Measurements from ENCODE around the gene MKRN3. TPM values are rescaled to one million over a fixed set of nuclear protein-coding genes. Genes with fewer than 3 reads are reported as not detected.

The MKRN3 gene
- total and polyA plus RNA-seq, 2 of the 4 experiments (the other 2 are of a cell fraction), result under 0.01 to 0.17 TPM

DNA sequence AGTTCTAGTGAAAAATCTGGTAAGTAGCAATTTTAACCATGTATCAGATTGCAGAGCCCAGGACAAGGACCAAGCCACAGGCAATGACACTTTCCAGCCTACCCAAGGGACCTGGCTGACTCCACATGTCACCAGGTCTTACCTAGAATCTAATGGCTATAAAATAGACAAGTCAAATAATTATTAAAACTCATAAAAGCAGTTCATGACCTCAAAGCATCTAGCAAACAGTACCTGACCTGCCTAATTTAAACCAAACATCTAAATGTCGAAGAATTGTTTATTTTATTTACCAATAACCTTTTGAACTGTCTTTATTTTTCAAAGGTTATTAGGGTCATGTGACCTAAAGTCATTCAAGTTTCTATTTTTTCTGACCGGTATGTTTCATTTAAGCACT, 35.6 kb upstream of the MKRN3 start:
- Histone ChIP-seq H2BK120ac (ENCODE audit: low read depth, low read length) (no peak overlapping the region), H4K8ac (ENCODE audit: low read depth in 2 of 2, low read length in 2 of 2) (no peak overlapping the region), H3K36me3 (ENCODE audit: control insufficient read depth, insufficient read depth, low read length) (no peaks in the 10 kb centered on the region), H3K9me1 (ENCODE audit: insufficient read depth, low read length) (no peaks in the 10 kb centered on the region), H3K9ac (ENCODE audit: low read depth, low read length) (no peak overlapping the region), H3K9me3 (ENCODE audit: control insufficient read depth, insufficient read depth, low read length) (peaks cover 5% of the 10 kb centered on the region; the same call in 1 of the 2 replicates), H4K91ac (ENCODE audit: insufficient read depth, low read depth, low read length) (no peak overlapping the region), H3K4me3 (ENCODE audit: insufficient read depth, low read depth, low read length) (no peak overlapping the region), H3K4me1 (ENCODE audit: control insufficient read depth, insufficient read depth, low read length) (no peaks in the 10 kb centered on the region), H2AK9ac (replicated peaks; ENCODE audit: low read depth, low read length, poor library complexity) (no peak overlapping the region), H3K4me2 (ENCODE audit: low read depth, low read length) (no peak overlapping the region), H3K27me3 (ENCODE audit: control insufficient read depth, insufficient read depth, low read length) (no peaks in the 10 kb centered on the region), H2BK20ac (ENCODE audit: low read depth, low read length) (no peak overlapping the region), H3K56ac (ENCODE audit: extremely low read depth, insufficient read depth, low read length) (no peak overlapping the region), H2BK15ac (ENCODE audit: low read depth, low read length) (no peak overlapping the region), H2AK5ac (ENCODE audit: low read depth, low read length) (no peak overlapping the region), H3K79me1 (ENCODE audit: low read depth in 1 of 2, low read length in 2 of 2) (no peaks in the 10 kb centered on the region), H3K14ac (replicated peaks; ENCODE audit: low read depth, low read length) (no peak overlapping the region), H2AFZ (replicated peaks; ENCODE audit: low read length, poor library complexity) (no peak overlapping the region), H3K23ac (ENCODE audit: low read depth, low read length) (no peak overlapping the region), H4K20me1 (ENCODE audit: insufficient read depth, low read length) (no peaks in the 10 kb centered on the region), H3K4ac (ENCODE audit: low read depth, low read length) (no peak overlapping the region), H4K5ac (ENCODE audit: low read depth, low read length) (no peak overlapping the region), H3K27ac (ENCODE audit: insufficient read depth, low read length) (no peak overlapping the region), H3K18ac (ENCODE audit: low read depth, low read length) (no peak overlapping the region), H2BK5ac (ENCODE audit: low read depth, low read length, poor library complexity, severe bottlenecking) (no peak overlapping the region)
- no TSS peak for BruUV-seq (replicated peaks)
- ChIA-PET CTCF (no interaction called here), POLR2A (ENCODE audit: unreplicated experiment) (no interaction called here)
- DNase-seq (no peak), ATAC-seq (ENCODE audit: low read depth) (no peak)
- TF ChIP-seq CEBPB (IDR thresholded peaks at IDR 0.05; ENCODE audit: low read depth, low read length) (no peak), MXI1 (IDR thresholded peaks at IDR 0.05; ENCODE audit: borderline replicate concordance, low read depth, low read length) (no peak), MAZ (IDR thresholded peaks at IDR 0.05; ENCODE audit: borderline replicate concordance, low read depth, low read length) (no peak), MAFK (IDR thresholded peaks at IDR 0.05; ENCODE audit: low read depth, low read length) (no peak), RAD21 (IDR thresholded peaks at IDR 0.05; ENCODE audit: low read length) (no peak)
- TF ChIP-seq, protein P1, sequence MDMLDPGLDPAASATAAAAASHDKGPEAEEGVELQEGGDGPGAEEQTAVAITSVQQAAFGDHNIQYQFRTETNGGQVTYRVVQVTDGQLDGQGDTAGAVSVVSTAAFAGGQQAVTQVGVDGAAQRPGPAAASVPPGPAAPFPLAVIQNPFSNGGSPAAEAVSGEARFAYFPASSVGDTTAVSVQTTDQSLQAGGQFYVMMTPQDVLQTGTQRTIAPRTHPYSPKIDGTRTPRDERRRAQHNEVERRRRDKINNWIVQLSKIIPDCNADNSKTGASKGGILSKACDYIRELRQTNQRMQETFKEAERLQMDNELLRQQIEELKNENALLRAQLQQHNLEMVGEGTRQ (IDR thresholded peaks at IDR 0.05; ENCODE audit: low read depth, low read length), result no peak
- TF ChIP-seq, protein P2, sequence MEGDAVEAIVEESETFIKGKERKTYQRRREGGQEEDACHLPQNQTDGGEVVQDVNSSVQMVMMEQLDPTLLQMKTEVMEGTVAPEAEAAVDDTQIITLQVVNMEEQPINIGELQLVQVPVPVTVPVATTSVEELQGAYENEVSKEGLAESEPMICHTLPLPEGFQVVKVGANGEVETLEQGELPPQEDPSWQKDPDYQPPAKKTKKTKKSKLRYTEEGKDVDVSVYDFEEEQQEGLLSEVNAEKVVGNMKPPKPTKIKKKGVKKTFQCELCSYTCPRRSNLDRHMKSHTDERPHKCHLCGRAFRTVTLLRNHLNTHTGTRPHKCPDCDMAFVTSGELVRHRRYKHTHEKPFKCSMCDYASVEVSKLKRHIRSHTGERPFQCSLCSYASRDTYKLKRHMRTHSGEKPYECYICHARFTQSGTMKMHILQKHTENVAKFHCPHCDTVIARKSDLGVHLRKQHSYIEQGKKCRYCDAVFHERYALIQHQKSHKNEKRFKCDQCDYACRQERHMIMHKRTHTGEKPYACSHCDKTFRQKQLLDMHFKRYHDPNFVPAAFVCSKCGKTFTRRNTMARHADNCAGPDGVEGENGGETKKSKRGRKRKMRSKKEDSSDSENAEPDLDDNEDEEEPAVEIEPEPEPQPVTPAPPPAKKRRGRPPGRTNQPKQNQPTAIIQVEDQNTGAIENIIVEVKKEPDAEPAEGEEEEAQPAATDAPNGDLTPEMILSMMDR (conservative IDR thresholded peaks at IDR 0.05; ENCODE audit: low read depth, low read length), result no peak
- intact Hi-C loops (cut with micrococcal nuclease) (loop anchor here (10.0 kb wide), 1 partner anchor 1615 kb away; no protein-coding TSS in a partner anchor), in situ Hi-C loops (cut with MboI; ENCODE audit: low sequenced_read_pairs) (no loop called here), dilution Hi-C loops (cut with HindIII; ENCODE audit: low sequenced_read_pairs, unreplicated experiment) (no loop called here)
- WGBS, 2 experiments (ENCODE audit: extremely low coverage in 2 of 2, insufficient read length in 1 of 2), result no CpG with 5 or more reads among the region's 2 CpGs
